MV-4-11 (cell line): Measurements from ENCODE around the gene FSTL5.

Experiments used
- DNase-seq: peaks from one replicate; lab custom pipeline; 2025; lab: John Stamatoyannopoulos, UW

FSTL5 gene

GRCh38 chr4:161444626-161445025 lies 719.2 kb downstream of the FSTL5 start:
- DNase-seq: no peak

GRCh38 chr4:161442921-161443320 lies 720.9 kb downstream of the FSTL5 start:
- DNase-seq: no peak

- no peak for DNase-seq
These were observed 725.7 kb downstream of the FSTL5 start for GRCh38 chr4:161438096-161438495.

- no peak for DNase-seq
These were observed 735.4 kb downstream of the FSTL5 start for GRCh38 chr4:161428180-161428965.

- peak; percentile 72 for DNase-seq
These were observed 744.0 kb downstream of the FSTL5 start for GRCh38 chr4:161419822-161420221.

GRCh38 chr4:161411901-161412300 lies 751.9 kb downstream of the FSTL5 start:
- no peak for DNase-seq

- no peak for DNase-seq
These were observed 759.3 kb downstream of the FSTL5 start for GRCh38 chr4:161404346-161405110.

- no peak for DNase-seq
These were observed 760.0 kb downstream of the FSTL5 start for GRCh38 chr4:161403781-161404180.

GRCh38 chr4:161393602-161394001 lies 770.2 kb downstream of the FSTL5 start:
- no peak for DNase-seq

- DNase-seq: no peak
These were observed 781.1 kb downstream of the FSTL5 start for GRCh38 chr4:161382655-161383054.

- DNase-seq: no peak
These were observed 787.5 kb downstream of the FSTL5 start for GRCh38 chr4:161376275-161376674.

GRCh38 chr4:161364681-161365080 lies 799.1 kb downstream of the FSTL5 start:
- no peak for DNase-seq

- no peak for DNase-seq
These were observed 802.8 kb downstream of the FSTL5 start for GRCh38 chr4:161360982-161361381.

- peak; percentile 40 for DNase-seq
These were observed 804.3 kb downstream of the FSTL5 start for GRCh38 chr4:161359491-161359890.

- no peak for DNase-seq
These were observed 807.4 kb downstream of the FSTL5 start for GRCh38 chr4:161356351-161356750.

- no peak for DNase-seq
These were observed 812.9 kb downstream of the FSTL5 start for GRCh38 chr4:161350946-161351345.

GRCh38 chr4:161345741-161346140 lies 818.1 kb downstream of the FSTL5 start:
- DNase-seq: no peak

GRCh38 chr4:161343569-161343950 lies 820.2 kb downstream of the FSTL5 start:
- DNase-seq: no peak

GRCh38 chr4:161342881-161343568 lies 820.8 kb downstream of the FSTL5 start:
- no peak for DNase-seq

GRCh38 chr4:161336621-161337020 lies 827.2 kb downstream of the FSTL5 start:
- DNase-seq: no peak

GRCh38 chr4:161336016-161336530 lies 827.7 kb downstream of the FSTL5 start:
- DNase-seq: no peak
